CD4-positive, alpha-beta memory T cell (primary cell): Measurements from ENCODE around the gene TMEM147. TPM values are rescaled to one million over a fixed set of nuclear protein-coding genes. Genes with fewer than 3 reads are reported as not detected.
A peak's percentile ranks its signal among the peaks of the same experiment; 100 is the strongest.

Source experiments
- CTCF ChIA-PET: fragments of 350-600 bp; sonication (Branson Sonifier 250); formaldehyde crosslinking; loops from one replicate; lab custom pipeline; 2021; ENCODE audit warnings: inconsistent platforms; ENCODE audit not compliant: partially characterized antibody; lab: Charles Lee
- POLR2A ChIA-PET: fragments of 350-600 bp; sonication (Branson Sonifier 250); formaldehyde crosslinking; loops from one replicate; lab custom pipeline; 2021; ENCODE audit not compliant: partially characterized antibody; lab: Charles Lee
- DNase-seq, 5 donors: peaks; one replicate each; pipeline versions ENCODE4 v3.0.0 to v3.0.0-alpha.2; 2020 to 2022; ENCODE audit warnings: mixed read lengths in 1 of 5
- H3K27ac ChIP-seq: one replicate; pipeline ENCODE4 v1.7.0; 2013; ENCODE audit warnings: low read depth, low read length
- H3K27me3 ChIP-seq: 2 replicates; pipeline ENCODE4 v1.7.0; 2013; ENCODE audit warnings: mild to moderate bottlenecking, low read length, moderate library complexity; ENCODE audit not compliant: insufficient read depth
- H3K36me3 ChIP-seq: 2 replicates; pipeline ENCODE4 v1.7.0; 2013; ENCODE audit warnings: mild to moderate bottlenecking, low read length, moderate library complexity; ENCODE audit not compliant: insufficient read depth
- H3K4me1 ChIP-seq: 2 replicates; pipeline ENCODE4 v1.7.0; 2013; ENCODE audit warnings: mild to moderate bottlenecking, low read length, moderate library complexity; ENCODE audit not compliant: insufficient read depth
- H3K4me3 ChIP-seq, 2 donors: one replicate each; pipeline ENCODE4 v1.7.0; 2013; ENCODE audit warnings: low read length in 2 of 2, mild to moderate bottlenecking in 1 of 2
- H3K9me3 ChIP-seq, 2 donors: one replicate each; pipeline ENCODE4 v1.7.0; 2013; ENCODE audit warnings: low read length in 2 of 2, control low read depth in 1 of 2; ENCODE audit not compliant: control insufficient read depth in 1 of 2
- H3K27ac Mint-ChIP-seq, 7 donors: one replicate each; pipeline ENCODE4 v1.8.0; 2020 to 2021; ENCODE audit warnings: mixed read lengths in 7 of 7, mild to moderate bottlenecking in 6 of 7, inconsistent platforms in 3 of 7, moderate library complexity in 3 of 7
- H3K27me3 Mint-ChIP-seq, 2 donors: one replicate each; pipeline ENCODE4 v1.8.0; 2020 to 2021; ENCODE audit warnings: mixed read lengths in 2 of 2
- H3K36me3 Mint-ChIP-seq, 2 donors: one replicate each; pipeline ENCODE4 v1.8.0; 2020 to 2021; ENCODE audit warnings: mixed read lengths in 2 of 2, inconsistent platforms in 1 of 2, mild to moderate bottlenecking in 1 of 2
- H3K4me1 Mint-ChIP-seq, 4 donors: one replicate each; pipeline ENCODE4 v1.8.0; 2020 to 2021; ENCODE audit warnings: mixed read lengths in 4 of 4, mild to moderate bottlenecking in 1 of 4
- H3K4me3 Mint-ChIP-seq, 8 donors: one replicate each; pipeline ENCODE4 v1.8.0; 2020 to 2021; ENCODE audit warnings: mixed read lengths in 8 of 8, mild to moderate bottlenecking in 7 of 8, moderate library complexity in 6 of 8, inconsistent platforms in 3 of 8
- H3K9me3 Mint-ChIP-seq, 8 donors: one replicate each; pipeline ENCODE4 v1.8.0; 2020 to 2021; ENCODE audit warnings: mixed read lengths in 8 of 8, mild to moderate bottlenecking in 5 of 8, inconsistent platforms in 3 of 8, moderate library complexity in 1 of 8
- intact Hi-C: fragments of 100-400 bp; cut with micrococcal nuclease; formaldehyde crosslinking; loops from one replicate; pipeline ENCODE4 v1.15.1; 2023
- polyA plus RNA-seq, 2 donors: library from polyadenylated mRNA; unstranded; fragments of 300-500 nt; fragmentation: Illumina TruSeq; gene quantifications; one replicate each; pipeline ENCODE4 v1.2.3, GENCODE V29; 2021
- total RNA-seq, 2 experiments: library from RNA; stranded (reverse); gene quantifications; one replicate each; pipeline ENCODE4 v1.2.3, GENCODE V29; 2021

The TMEM147 gene, protein sequence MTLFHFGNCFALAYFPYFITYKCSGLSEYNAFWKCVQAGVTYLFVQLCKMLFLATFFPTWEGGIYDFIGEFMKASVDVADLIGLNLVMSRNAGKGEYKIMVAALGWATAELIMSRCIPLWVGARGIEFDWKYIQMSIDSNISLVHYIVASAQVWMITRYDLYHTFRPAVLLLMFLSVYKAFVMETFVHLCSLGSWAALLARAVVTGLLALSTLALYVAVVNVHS
- total RNA-seq: 10 to 100 TPM; 41.3 to 41.9 TPM
- polyA plus RNA-seq: 100 to 1,000 TPM; 160 to 189 TPM

GRCh38 chr19:35545001-35545854, at the start of gene TMEM147:
Gene TMEM147, plus strand, starts transcription at chr19:35545626. Its CDS starts 114 bp downstream, at chr19:35545740.
- Histone ChIP-seq H3K27ac (peak within 1 kb of the TSS; percentile 76), H3K4me1 (peaks cover 24% of the 10 kb centered on the region), H3K4me3 (peak within 1 kb of the TSS; percentile 36 to 84), H3K27me3 (no peaks in the 10 kb centered on the region), H3K36me3 (no peaks in the 10 kb centered on the region), H3K9me3 (no peaks in the 10 kb centered on the region)
- H3K27ac Mint-ChIP-seq: peak within 1 kb of the TSS; percentile 87 to 96 (median 93)
- peaks cover 23 to 46% (median 33%) of the 10 kb centered on the region in 4 donors for H3K4me1 Mint-ChIP-seq
- no peaks in the 10 kb centered on the region for H3K9me3 Mint-ChIP-seq
- peaks cover 3 to 9% of the 10 kb centered on the region in 2 donors for H3K36me3 Mint-ChIP-seq
- peak within 1 kb of the TSS; percentile 87 to 92 (median 90) for H3K4me3 Mint-ChIP-seq
- H3K27me3 Mint-ChIP-seq: no peaks in the 10 kb centered on the region
- POLR2A ChIA-PET: interaction anchor here (1.1 kb wide), 1 partner anchor 11 kb away, joined by 3 read pairs; no protein-coding TSS in a partner anchor
- DNase-seq: peak; percentile 68 to 76 (median 73)
- CTCF ChIA-PET: no interaction called here
- intact Hi-C loops: loop anchor here (1.0 to 5.0 kb wide), 4 partner anchors 67 to 172 kb away; partner anchors contain the start of genes COX6B1, HAUS5 and RBM42

DNA sequence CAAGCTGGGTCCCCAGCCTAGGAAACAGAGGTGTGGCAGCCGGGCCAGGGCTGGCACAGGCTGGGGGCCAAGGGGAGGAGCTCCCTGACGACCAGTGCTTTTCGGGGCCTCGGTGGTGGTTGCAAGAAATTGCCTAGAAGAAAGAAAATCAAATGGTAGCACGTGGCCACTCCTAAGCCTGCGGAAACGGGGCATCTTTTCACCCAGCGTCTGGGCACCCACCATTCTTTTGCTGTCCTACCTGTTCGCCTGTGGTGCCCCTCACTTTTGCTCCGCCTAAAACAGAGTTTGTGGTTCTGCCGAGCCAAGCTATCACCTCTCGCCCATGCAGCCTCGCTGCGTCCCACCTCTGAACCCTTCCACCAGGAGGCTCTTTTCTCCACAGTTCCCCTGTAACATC, 48.0 kb upstream of the TMEM147 start:
- no peaks in the 10 kb centered on the region for H3K27me3 ChIP-seq
- POLR2A ChIA-PET: no interaction called here
- peaks cover 4 to 14% of the 10 kb centered on the region in 2 donors for H3K27me3 Mint-ChIP-seq
- H3K9me3 ChIP-seq: no peaks in the 10 kb centered on the region
- CTCF ChIA-PET: interaction anchor here (0.6 to 5.0 kb wide), 4 partner anchors 34 to 316 kb away, joined by 3 to 69 read pairs (median 4); no protein-coding TSS in a partner anchor
- H3K27ac Mint-ChIP-seq: peak overlapping the region in 1 of 7 donors; percentile 55
- no peaks in the 10 kb centered on the region for H3K36me3 Mint-ChIP-seq
- no peaks in the 10 kb centered on the region for H3K9me3 Mint-ChIP-seq
- H3K27ac ChIP-seq: no peak overlapping the region
- H3K36me3 ChIP-seq: no peaks in the 10 kb centered on the region
- H3K4me1 Mint-ChIP-seq: peaks cover 0 to 13% (median 7%) of the 10 kb centered on the region in 4 donors
- peaks cover 7% of the 10 kb centered on the region for H3K4me1 ChIP-seq
- no peak overlapping the region for H3K4me3 Mint-ChIP-seq
- no peak for DNase-seq
- intact Hi-C loops: no loop called here
- H3K4me3 ChIP-seq: no peak overlapping the region

DNA sequence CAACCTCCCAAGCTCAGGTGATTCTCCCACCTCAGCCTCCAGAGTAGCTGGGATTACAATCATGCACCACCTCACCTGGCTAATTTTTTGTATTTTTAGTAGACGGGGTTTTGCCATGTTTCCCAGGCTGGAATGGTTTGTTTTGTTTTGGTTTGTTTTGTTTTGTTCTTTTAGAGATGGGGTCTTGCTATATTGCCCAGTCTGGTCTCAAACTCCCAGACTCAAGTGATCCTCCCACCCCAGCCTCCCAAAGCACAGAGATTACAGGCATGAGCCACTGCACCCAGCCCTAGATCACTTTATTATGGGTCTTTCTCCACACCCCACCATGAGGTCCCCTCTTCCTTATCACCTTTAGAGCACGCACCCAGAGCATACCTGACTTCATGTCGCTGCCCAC, 47.2 kb upstream of the TMEM147 start:
- POLR2A ChIA-PET: no interaction called here
- intact Hi-C loops: no loop called here
- no peaks in the 10 kb centered on the region for H3K36me3 Mint-ChIP-seq
- H3K27ac Mint-ChIP-seq: no peak overlapping the region
- peaks cover 3 to 11% of the 10 kb centered on the region in 2 donors for H3K27me3 Mint-ChIP-seq
- H3K36me3 ChIP-seq: no peaks in the 10 kb centered on the region
- CTCF ChIA-PET: interaction anchor here (5.0 kb wide), 1 partner anchor 145 kb away, joined by 69 read pairs; no protein-coding TSS in a partner anchor
- H3K27me3 ChIP-seq: no peaks in the 10 kb centered on the region
- no peak overlapping the region for H3K4me3 ChIP-seq
- H3K9me3 ChIP-seq: no peaks in the 10 kb centered on the region
- no peak overlapping the region for H3K4me3 Mint-ChIP-seq
- peaks cover 7% of the 10 kb centered on the region for H3K4me1 ChIP-seq
- no peak for DNase-seq
- no peaks in the 10 kb centered on the region for H3K9me3 Mint-ChIP-seq
- peaks cover 0 to 13% (median 7%) of the 10 kb centered on the region in 4 donors for H3K4me1 Mint-ChIP-seq
- H3K27ac ChIP-seq: no peak overlapping the region

DNA sequence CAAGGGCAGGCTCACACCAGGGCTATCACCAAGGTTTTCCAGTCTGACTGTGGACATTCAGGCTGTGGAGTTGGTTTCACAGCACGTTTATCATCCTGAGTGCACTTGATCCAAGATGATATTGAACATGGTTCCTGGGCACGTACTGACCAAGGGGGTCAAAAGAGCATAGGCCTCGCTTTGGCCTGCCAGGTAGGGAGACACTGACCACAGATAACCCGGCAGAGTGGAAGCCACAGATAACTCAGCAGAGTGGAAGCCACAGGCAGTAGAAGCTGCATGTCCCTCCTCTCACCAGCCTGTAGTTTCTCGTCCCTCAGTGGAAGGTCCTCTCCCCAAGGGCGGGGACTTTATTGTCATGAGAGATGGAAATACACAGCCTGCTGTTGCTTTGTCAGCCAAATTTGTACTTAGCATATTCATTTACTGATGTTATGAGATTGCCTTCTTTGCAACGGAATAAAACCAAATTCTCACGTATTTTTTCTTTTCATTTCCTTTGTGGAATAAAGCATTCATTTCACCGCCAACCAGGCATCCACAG, 46.4 kb upstream of the TMEM147 start:
- DNase-seq: no peak
- intact Hi-C loops: no loop called here
- Mint-ChIP-seq H3K4me1 (peaks cover 0 to 13% (median 7%) of the 10 kb centered on the region in 4 donors), H3K27ac (no peak overlapping the region), H3K27me3 (peaks cover 3 to 11% of the 10 kb centered on the region in 2 donors), H3K4me3 (no peak overlapping the region), H3K36me3 (no peaks in the 10 kb centered on the region), H3K9me3 (no peaks in the 10 kb centered on the region)
- no peak overlapping the region for H3K27ac ChIP-seq
- ChIA-PET POLR2A (no interaction called here), CTCF (no interaction called here)
- H3K9me3 ChIP-seq: no peaks in the 10 kb centered on the region
- H3K4me1 ChIP-seq: peaks cover 7% of the 10 kb centered on the region
- H3K36me3 ChIP-seq: no peaks in the 10 kb centered on the region
- H3K4me3 ChIP-seq: no peak overlapping the region
- no peaks in the 10 kb centered on the region for H3K27me3 ChIP-seq

DNA sequence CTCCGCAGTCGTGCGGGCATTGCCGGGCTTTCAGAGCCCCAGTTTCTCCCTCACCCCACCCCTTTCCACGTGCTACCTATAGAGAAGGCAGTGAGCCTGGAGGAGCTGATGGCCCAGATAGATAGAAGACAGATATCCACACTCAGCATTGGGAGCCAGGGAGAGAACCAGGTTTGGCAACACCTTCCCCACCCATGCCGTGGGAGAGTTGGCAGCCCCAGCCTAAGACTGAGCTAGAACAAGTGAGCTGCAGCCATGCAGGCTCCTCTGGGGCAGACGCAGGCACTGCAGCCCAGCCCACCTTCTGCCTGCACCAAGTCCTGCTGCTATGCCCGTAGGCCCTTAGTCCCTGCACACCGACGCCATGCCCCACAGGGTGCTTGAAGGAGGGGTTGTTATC, 44.8 kb upstream of the TMEM147 start:
- Histone ChIP-seq H3K36me3 (no peaks in the 10 kb centered on the region), H3K9me3 (no peaks in the 10 kb centered on the region), H3K27me3 (no peaks in the 10 kb centered on the region), H3K4me1 (peaks cover under 1% of the 10 kb centered on the region), H3K4me3 (no peak overlapping the region), H3K27ac (no peak overlapping the region)
- ChIA-PET POLR2A (no interaction called here), CTCF (interaction anchor here (2.3 kb wide), 1 partner anchor 10 kb away, joined by 10 read pairs; no protein-coding TSS in a partner anchor)
- Mint-ChIP-seq H3K9me3 (no peaks in the 10 kb centered on the region), H3K4me1 (peaks cover 0 to 5% (median 2%) of the 10 kb centered on the region in 4 donors), H3K27me3 (peaks cover 1 to 9% of the 10 kb centered on the region in 2 donors), H3K4me3 (no peak overlapping the region), H3K36me3 (no peaks in the 10 kb centered on the region), H3K27ac (no peak overlapping the region)
- intact Hi-C loops: no loop called here
- DNase-seq: no peak

GRCh38 chr19:35501684-35502083, 43.7 kb upstream of the TMEM147 start:
- peaks cover 5 to 15% of the 10 kb centered on the region in 2 donors for H3K27me3 Mint-ChIP-seq
- H3K36me3 Mint-ChIP-seq: no peaks in the 10 kb centered on the region
- no peaks in the 10 kb centered on the region for H3K9me3 Mint-ChIP-seq
- DNase-seq: no peak
- Histone ChIP-seq H3K4me3 (no peak overlapping the region), H3K4me1 (no peaks in the 10 kb centered on the region), H3K36me3 (no peaks in the 10 kb centered on the region), H3K27ac (no peak overlapping the region), H3K9me3 (no peaks in the 10 kb centered on the region), H3K27me3 (no peaks in the 10 kb centered on the region)
- H3K27ac Mint-ChIP-seq: no peak overlapping the region
- no peak overlapping the region for H3K4me3 Mint-ChIP-seq
- CTCF ChIA-PET: interaction anchor here (2.3 kb wide), 1 partner anchor 9 kb away, joined by 10 read pairs; no protein-coding TSS in a partner anchor
- peaks cover 0 to 5% (median 2%) of the 10 kb centered on the region in 4 donors for H3K4me1 Mint-ChIP-seq
- intact Hi-C loops: no loop called here
- POLR2A ChIA-PET: no interaction called here
